ENCODE data around the gene IL5.

DNA sequence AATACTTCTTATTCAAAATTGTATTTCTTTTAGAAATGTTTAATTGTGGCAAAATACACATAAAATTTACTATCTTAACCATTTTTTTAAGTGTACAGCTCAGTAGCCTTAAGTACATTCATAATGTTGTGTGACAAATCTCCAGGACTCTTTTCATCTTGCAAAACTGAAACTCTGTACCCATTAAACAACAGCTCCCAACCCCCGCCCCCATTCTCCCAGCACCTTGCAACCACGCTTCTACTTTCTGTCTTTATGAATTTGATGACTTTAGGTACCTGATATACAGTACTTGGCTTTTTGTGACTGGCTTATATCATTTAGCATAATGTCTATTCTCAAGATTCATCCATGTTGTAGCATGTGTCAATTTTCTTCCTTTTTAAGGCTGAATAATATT, 2.8 kb upstream of the IL5 start:
- TF ChIP-seq, protein P1, sequence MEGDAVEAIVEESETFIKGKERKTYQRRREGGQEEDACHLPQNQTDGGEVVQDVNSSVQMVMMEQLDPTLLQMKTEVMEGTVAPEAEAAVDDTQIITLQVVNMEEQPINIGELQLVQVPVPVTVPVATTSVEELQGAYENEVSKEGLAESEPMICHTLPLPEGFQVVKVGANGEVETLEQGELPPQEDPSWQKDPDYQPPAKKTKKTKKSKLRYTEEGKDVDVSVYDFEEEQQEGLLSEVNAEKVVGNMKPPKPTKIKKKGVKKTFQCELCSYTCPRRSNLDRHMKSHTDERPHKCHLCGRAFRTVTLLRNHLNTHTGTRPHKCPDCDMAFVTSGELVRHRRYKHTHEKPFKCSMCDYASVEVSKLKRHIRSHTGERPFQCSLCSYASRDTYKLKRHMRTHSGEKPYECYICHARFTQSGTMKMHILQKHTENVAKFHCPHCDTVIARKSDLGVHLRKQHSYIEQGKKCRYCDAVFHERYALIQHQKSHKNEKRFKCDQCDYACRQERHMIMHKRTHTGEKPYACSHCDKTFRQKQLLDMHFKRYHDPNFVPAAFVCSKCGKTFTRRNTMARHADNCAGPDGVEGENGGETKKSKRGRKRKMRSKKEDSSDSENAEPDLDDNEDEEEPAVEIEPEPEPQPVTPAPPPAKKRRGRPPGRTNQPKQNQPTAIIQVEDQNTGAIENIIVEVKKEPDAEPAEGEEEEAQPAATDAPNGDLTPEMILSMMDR (IDR thresholded peaks at IDR 0.05): no peak
- TF ChIP-seq POLR2A (IDR thresholded peaks at IDR 0.05): no peak
